ENCODE results near the gene AURKA. TPM values are rescaled to one million over a fixed set of nuclear protein-coding genes. Genes with fewer than 3 reads are reported as not detected.
A peak's percentile ranks its signal among the peaks of the same experiment; 100 is the strongest.

Gene AURKA
- total RNA-seq, 1 donor from 2014 or later: 9.6 TPM

DNA sequence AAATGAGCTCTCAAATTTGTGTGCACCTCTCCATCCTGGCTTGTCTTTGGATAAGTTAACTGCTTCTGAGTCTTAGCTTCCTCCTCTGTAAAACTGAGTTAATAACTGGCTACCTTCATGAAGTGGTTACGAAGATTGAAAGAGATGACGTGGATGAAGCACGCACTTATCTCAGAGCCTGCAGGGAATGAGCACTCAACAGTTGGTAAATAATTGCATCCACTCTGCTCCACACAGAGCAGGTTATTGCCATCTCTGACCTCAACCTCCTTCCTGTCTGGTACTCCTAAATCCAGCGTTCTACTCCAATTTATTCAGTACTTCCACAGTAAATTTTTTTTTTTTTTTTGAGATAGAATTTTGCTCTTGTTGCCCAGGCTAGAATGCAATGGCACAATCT is 6.9 kb downstream of the AURKA start:
- H3K27ac Mint-ChIP-seq (ENCODE audit: unreplicated experiment): no peak overlapping the region
- no peak for DNase-seq (ENCODE audit: low spot score)
- peaks cover 7% of the 10 kb centered on the region for H3K36me3 Mint-ChIP-seq (ENCODE audit: low read depth)
- no peaks in the 10 kb centered on the region for H3K27me3 Mint-ChIP-seq (ENCODE audit: low read depth)
- H3K9me3 Mint-ChIP-seq (ENCODE audit: low read depth): no peaks in the 10 kb centered on the region
- H3K4me3 Mint-ChIP-seq (ENCODE audit: unreplicated experiment): no peak overlapping the region
- peaks cover 36% of the 10 kb centered on the region for H3K4me1 Mint-ChIP-seq (ENCODE audit: low read depth)
- TF ChIP-seq CTCF (IDR thresholded peaks at IDR 0.05): no peak

GRCh38 chr20:56383334-56383733 is 8.7 kb downstream of the AURKA start:
- DNase-seq (ENCODE audit: low spot score): no peak
- Mint-ChIP-seq H3K4me1 (ENCODE audit: low read depth) (peaks cover 29% of the 10 kb centered on the region), H3K27me3 (ENCODE audit: low read depth) (no peaks in the 10 kb centered on the region), H3K4me3 (ENCODE audit: unreplicated experiment) (no peak overlapping the region), H3K9me3 (ENCODE audit: low read depth) (no peaks in the 10 kb centered on the region), H3K36me3 (ENCODE audit: low read depth) (peaks cover 5% of the 10 kb centered on the region), H3K27ac (ENCODE audit: unreplicated experiment) (peak overlapping the region; percentile 22)
- TF ChIP-seq CTCF (IDR thresholded peaks at IDR 0.05): no peak

DNA sequence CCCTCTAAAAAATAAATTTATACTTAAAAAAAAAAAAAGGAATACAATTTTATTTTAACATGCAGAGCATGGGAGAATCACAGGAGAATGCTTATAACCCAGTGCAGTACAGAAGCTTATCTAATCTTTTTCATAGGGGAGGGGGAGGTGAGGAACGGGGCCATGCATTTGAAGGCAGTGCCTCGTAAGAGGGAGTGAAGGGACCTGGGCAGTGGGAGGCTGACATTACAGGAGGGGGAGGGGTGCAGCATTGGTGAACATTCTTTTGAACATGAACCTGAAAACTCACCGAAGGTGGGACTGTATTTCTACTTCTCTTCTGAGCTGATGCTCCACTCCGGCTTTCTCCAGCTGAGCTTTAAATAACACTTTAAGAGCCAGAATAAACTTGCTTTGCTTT is 9.3 kb downstream of the AURKA start:
- Mint-ChIP-seq H3K9me3 (ENCODE audit: low read depth) (no peaks in the 10 kb centered on the region), H3K27me3 (ENCODE audit: low read depth) (no peaks in the 10 kb centered on the region), H3K27ac (ENCODE audit: unreplicated experiment) (no peak overlapping the region), H3K4me1 (ENCODE audit: low read depth) (peaks cover 29% of the 10 kb centered on the region), H3K36me3 (ENCODE audit: low read depth) (peaks cover 5% of the 10 kb centered on the region), H3K4me3 (ENCODE audit: unreplicated experiment) (no peak overlapping the region)
- DNase-seq (ENCODE audit: low spot score): no peak
- TF ChIP-seq CTCF (IDR thresholded peaks at IDR 0.05): no peak

DNA sequence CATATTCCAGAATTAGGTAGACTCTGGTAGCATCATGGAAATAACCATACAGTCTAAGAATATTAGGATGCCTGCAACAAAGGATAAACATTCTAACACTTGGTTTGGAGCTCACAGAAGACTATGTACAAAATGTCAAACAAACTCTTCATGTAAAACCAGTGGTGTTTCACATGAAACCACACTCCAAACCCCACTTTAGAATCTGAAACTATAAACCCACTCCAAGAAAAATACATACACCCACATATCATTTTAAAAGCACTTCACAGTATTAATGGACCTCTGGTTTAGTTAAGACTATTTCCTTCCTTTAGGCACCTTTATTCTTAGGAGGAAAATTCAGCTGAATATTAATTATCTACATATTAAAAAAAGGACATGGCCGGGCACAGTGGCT is 10.5 kb downstream of the AURKA start:
- Mint-ChIP-seq H3K27me3 (ENCODE audit: low read depth) (no peaks in the 10 kb centered on the region), H3K4me1 (ENCODE audit: low read depth) (peaks cover 29% of the 10 kb centered on the region), H3K4me3 (ENCODE audit: unreplicated experiment) (no peak overlapping the region), H3K27ac (ENCODE audit: unreplicated experiment) (no peak overlapping the region), H3K36me3 (ENCODE audit: low read depth) (peaks cover 7% of the 10 kb centered on the region), H3K9me3 (ENCODE audit: low read depth) (no peaks in the 10 kb centered on the region)
- no peak for TF ChIP-seq CTCF (IDR thresholded peaks at IDR 0.05)
- DNase-seq (ENCODE audit: low spot score): no peak

- no peak overlapping the region for H3K4me3 Mint-ChIP-seq (ENCODE audit: unreplicated experiment)
- TF ChIP-seq CTCF (IDR thresholded peaks at IDR 0.05): no peak
- peak overlapping the region; percentile 71 for H3K27ac Mint-ChIP-seq (ENCODE audit: unreplicated experiment)
- H3K36me3 Mint-ChIP-seq (ENCODE audit: low read depth): peaks cover 6% of the 10 kb centered on the region
- no peaks in the 10 kb centered on the region for H3K9me3 Mint-ChIP-seq (ENCODE audit: low read depth)
- no peaks in the 10 kb centered on the region for H3K27me3 Mint-ChIP-seq (ENCODE audit: low read depth)
- DNase-seq (ENCODE audit: low spot score): no peak
- peaks cover 29% of the 10 kb centered on the region for H3K4me1 Mint-ChIP-seq (ENCODE audit: low read depth)
Measured at GRCh38 chr20:56380375-56380774, 11.6 kb downstream of the AURKA start.

All from chondrocyte (in vitro differentiated cells).